A549 (cell line): Measurements from ENCODE around the gene FAN1.

Source experiments
- CHD2 ChIP-seq: fragments of 150-350 bp; IDR thresholded peaks from 2 replicates; pipeline ENCODE4 v1.6.1; 2014; ENCODE audit warnings: low read length; ENCODE audit not compliant: partially characterized antibody
- CTCF ChIP-seq: fragments of >200 bp; sonication (Bioruptor Twin); formaldehyde crosslinking; IDR thresholded peaks from 3 replicates; pipeline ENCODE4 v1.5.1; 2016
- EP300 ChIP-seq, 2 experiments: fragments of >200 bp; sonication (Bioruptor Twin); formaldehyde crosslinking; IDR thresholded peaks; 2 replicates in 1 of 2; 3 replicates in 1 of 2; pipeline ENCODE4 v1.6.1; 2016 to 2017
- ESRRA ChIP-seq: fragments of 150-350 bp; IDR thresholded peaks from 2 replicates; pipeline ENCODE4 v1.6.1; 2014; ENCODE audit warnings: mild to moderate bottlenecking, low read length, borderline replicate concordance
- FOSL2 ChIP-seq, 2 experiments: fragments of 450-650 bp in 1 of 2; fragments of >200 bp in 1 of 2; sonication (Bioruptor Twin) in 1 of 2; formaldehyde crosslinking; IDR thresholded peaks; 2 replicates each; pipeline versions ENCODE4 v1.5.0 to v1.6.1; 2016 to 2020; ENCODE audit warnings: mild to moderate bottlenecking in 1 of 2, moderate library complexity in 1 of 2
- MAZ ChIP-seq: fragments of 150-350 bp; IDR thresholded peaks from 2 replicates; pipeline ENCODE4 v1.6.1; 2014; ENCODE audit warnings: antibody characterized with exemption, low read depth, low read length, borderline replicate concordance
- PHF8 ChIP-seq: fragments of 200-600 bp; sonication (generic); IDR thresholded peaks from 2 replicates; pipeline ENCODE4 v1.6.1; 2016; ENCODE audit warnings: low read depth, mild to moderate bottlenecking, antibody characterized with exemption, moderate library complexity, borderline replicate concordance

DNA sequence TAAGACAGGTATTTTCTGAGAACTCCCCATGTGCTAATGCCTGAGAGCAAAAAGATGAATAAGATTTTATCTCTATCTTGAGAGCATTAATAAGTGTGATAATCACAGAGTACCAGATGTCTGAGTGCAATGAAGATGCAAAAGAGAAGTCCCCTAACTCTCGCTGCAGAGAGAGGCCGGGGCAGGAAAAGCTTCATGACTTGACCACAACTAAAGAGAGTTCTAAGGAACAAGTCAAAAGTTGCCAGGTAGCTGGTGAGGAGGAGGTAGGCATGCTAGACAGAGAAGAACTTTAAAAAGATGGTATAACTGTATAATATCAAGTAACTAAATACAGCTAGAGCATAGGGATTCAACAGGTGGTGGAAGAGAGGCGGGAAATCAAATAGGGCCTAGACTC is 58.9 kb downstream of the FAN1 start:
- TF ChIP-seq ESRRA = no peak
- TF ChIP-seq EP300 (IDR thresholded peaks at IDR 0.05) = no peak
- TF ChIP-seq CTCF = no peak
- no peak for TF ChIP-seq PHF8
- no peak for TF ChIP-seq MAZ
- TF ChIP-seq CHD2 = no peak
- no peak for TF ChIP-seq FOSL2 (IDR thresholded peaks at IDR 0.05)
- TF ChIP-seq FOSL2 (CRISPR knock-in tag; IDR thresholded peaks at IDR 0.05) = no peak
